D721Med (cell line): Measurements from ENCODE around the gene C2orf81.
A peak's percentile ranks its signal among the peaks of the same experiment; 100 is the strongest.
"Not testable (repeated sequence)": the region's sequence is repeated elsewhere in the genome, so short reads cannot be mapped to it uniquely, and the experiment has no call there.

Experiments used
- DNase-seq: peaks from one replicate; pipeline ENCODE4 v3.0.0; 2011; ENCODE audit warnings: low spot score; ENCODE audit not compliant: insufficient read length
- FAIRE-seq: peaks from 2 replicates; lab custom pipeline; 2011; peaks lifted over from hg19 to GRCh38; lab: Jason Lieb, UNC
- TF ChIP-seq, protein P1 (sequence below): IDR thresholded peaks from 2 replicates; pipeline ENCODE4 v1.5.1; 2012; ENCODE audit warnings: mild to moderate bottlenecking, control low read depth; ENCODE audit not compliant: insufficient read depth; ENCODE audit errors: missing control alignments

The C2orf81 gene

GRCh38 chr2:74421221-74421870 lies at the start of gene C2orf81, which contains the start of gene WDR54:
TSS of gene C2orf81 (minus strand) at chr2:74421619. CDS start at chr2:74421560, 59 bp downstream.
TSS of gene WDR54 (plus strand) at chr2:74421730. CDS start at chr2:74422154, 424 bp downstream.
- FAIRE-seq (no peak), DNase-seq (peak; percentile 93)
- TF ChIP-seq, protein P1, sequence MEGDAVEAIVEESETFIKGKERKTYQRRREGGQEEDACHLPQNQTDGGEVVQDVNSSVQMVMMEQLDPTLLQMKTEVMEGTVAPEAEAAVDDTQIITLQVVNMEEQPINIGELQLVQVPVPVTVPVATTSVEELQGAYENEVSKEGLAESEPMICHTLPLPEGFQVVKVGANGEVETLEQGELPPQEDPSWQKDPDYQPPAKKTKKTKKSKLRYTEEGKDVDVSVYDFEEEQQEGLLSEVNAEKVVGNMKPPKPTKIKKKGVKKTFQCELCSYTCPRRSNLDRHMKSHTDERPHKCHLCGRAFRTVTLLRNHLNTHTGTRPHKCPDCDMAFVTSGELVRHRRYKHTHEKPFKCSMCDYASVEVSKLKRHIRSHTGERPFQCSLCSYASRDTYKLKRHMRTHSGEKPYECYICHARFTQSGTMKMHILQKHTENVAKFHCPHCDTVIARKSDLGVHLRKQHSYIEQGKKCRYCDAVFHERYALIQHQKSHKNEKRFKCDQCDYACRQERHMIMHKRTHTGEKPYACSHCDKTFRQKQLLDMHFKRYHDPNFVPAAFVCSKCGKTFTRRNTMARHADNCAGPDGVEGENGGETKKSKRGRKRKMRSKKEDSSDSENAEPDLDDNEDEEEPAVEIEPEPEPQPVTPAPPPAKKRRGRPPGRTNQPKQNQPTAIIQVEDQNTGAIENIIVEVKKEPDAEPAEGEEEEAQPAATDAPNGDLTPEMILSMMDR: no peak

DNA sequence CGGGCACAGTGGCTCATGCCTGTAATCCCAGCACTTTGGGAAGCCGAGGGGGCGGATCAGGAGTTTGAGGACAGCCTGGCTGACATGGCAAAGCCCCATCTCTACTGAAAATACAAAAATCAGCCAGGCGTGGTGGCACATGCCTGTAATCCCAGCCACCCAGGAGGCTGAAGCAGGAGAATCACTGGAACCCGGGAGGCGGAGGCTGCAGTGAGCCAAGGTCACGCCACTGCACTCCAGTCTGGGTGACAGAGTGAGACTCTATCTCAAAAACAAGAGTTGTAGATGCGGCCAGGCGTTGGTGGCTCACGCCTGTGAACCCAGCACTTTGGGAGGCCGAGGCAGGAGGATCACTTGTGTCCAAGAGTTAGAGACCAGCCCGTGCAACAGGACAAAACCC lies 49.3 kb upstream of the C2orf81 start:
- not testable (repeated sequence) for DNase-seq, FAIRE-seq

GRCh38 chr2:74464406-74464805 lies 43.0 kb upstream of the C2orf81 start:
- FAIRE-seq (no peak), DNase-seq (no peak)
- TF ChIP-seq, protein P1: no peak

GRCh38 chr2:74462786-74463105 lies 41.3 kb upstream of the C2orf81 start:
- TF ChIP-seq, protein P1: no peak
- DNase-seq: no peak
- FAIRE-seq: no peak

DNA sequence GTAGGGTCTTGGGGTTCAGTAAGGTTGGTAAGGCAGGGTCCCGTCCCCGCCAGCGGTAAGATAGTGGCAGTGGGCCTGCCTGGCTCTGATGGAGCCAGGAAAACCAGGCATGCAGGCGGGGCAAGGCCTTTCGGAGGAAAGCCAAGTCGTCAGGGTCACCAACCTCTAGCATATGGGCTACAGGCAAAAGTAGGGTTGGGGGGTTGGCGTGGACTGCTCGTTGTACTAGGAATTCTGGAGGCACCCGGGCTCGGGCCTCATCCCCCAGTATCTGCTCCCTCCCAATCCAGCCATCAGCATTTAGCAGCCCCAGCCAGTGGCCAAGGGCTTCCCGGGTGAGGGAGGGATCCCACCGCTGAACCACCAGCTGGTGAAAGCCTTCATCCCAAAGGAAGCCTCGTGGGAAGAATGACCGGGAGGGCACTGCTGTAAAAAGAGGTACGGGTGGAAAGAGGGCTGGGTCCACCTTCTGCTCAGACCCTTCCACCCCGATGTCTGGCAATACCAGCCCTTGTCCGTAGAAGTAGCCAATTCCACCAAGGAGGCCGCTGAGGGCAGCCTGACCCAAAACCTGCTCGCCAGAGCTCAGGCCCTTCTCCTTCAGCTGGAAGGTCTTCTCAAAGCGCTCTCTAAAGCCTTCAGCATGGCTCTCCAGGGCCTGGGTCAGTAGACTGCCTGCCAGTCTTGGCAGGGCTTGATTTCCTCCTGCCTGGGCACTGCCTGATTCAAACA lies 40.8 kb upstream of the C2orf81 start:
- FAIRE-seq: no peak
- TF ChIP-seq, protein P1: no peak
- DNase-seq: no peak

DNA sequence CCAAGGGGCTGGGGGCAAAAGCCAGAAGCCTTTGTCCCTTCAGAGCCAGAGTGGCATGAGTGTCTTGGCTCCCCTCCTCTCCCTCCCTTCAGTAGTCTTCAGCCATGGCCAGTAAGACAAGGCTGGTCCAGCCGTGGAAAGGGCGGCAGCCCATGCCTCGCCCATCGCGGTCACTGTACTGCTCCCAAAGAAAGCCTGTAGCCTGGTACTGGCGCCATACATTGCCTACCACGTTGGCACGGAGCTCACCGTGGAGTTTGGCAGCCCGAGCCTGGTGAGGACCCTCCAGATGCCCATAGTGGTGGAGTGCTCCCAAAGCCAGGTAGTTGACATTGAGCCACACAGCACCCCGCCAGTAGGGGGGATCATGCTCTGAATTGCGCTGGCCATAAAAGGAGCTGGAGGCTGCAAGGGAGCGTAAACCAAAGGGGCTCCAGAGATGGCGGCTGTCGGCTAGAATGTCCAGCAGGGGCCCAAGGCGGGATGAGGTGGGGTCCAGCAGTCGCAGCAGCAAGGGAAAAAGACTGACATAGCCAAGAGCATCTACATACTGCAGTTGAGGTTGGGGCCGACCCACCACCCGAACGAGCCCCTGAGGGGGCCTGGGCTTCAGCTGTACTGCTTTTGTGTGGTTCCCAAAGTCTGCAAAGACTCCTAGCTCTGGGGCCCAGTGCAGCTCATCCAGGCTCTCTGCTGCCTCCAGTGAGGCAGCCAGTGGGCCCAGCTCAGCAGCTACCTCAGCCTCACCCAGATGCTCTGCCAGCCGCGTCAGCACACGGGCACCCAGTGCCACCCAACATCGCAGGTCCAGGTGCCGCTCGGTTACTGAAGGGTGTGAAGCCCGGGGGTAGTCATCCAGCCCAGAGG lies 40.0 kb upstream of the C2orf81 start:
- DNase-seq: no peak
- FAIRE-seq: no peak
- TF ChIP-seq, protein P1: peak; percentile 31

DNA sequence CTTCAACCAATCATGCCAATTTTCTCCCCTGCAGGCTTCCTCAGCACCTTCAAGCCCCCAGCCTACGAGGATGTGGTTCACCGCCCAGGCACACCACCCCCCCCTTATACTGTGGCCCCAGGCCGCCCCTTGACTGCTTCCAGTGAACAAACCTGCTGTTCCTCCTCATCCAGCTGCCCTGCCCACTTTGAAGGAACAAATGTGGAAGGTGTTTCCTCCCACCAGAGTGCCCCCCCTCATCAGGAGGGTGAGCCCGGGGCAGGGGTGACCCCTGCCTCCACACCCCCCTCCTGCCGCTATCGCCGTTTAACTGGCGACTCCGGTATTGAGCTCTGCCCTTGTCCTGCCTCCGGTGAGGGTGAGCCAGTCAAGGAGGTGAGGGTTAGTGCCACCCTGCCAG lies 38.8 kb upstream of the C2orf81 start:
- FAIRE-seq, DNase-seq: not testable (repeated sequence)

DNA sequence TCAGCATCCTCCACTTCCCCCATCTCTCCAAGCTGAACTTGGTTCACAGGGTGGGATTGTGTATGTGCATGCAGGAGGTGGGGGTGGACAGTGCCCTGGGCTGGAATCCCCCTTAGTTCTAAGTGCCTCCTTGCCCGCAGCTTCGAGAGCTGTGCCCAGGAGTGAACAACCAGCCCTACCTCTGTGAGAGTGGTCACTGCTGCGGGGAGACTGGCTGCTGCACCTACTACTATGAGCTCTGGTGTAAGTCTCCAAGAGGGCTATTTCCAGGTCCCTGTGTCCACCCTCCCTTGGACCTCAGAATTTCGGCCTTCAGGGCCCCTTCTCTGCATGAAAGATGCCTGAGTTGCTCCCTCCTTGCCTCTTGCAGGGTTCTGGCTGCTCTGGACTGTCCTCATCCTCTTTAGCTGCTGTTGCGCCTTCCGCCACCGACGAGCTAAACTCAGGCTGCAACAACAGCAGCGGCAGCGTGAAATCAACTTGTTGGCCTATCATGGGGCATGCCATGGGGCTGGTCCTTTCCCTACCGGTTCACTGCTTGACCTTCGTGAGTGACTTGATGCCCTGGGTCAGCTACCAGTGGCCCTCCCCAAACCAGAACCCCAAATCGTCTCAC lies 38.2 kb upstream of the C2orf81 start:
- FAIRE-seq, DNase-seq: not testable (repeated sequence)
